Measurements from ENCODE around the gene VAV1.

DNA sequence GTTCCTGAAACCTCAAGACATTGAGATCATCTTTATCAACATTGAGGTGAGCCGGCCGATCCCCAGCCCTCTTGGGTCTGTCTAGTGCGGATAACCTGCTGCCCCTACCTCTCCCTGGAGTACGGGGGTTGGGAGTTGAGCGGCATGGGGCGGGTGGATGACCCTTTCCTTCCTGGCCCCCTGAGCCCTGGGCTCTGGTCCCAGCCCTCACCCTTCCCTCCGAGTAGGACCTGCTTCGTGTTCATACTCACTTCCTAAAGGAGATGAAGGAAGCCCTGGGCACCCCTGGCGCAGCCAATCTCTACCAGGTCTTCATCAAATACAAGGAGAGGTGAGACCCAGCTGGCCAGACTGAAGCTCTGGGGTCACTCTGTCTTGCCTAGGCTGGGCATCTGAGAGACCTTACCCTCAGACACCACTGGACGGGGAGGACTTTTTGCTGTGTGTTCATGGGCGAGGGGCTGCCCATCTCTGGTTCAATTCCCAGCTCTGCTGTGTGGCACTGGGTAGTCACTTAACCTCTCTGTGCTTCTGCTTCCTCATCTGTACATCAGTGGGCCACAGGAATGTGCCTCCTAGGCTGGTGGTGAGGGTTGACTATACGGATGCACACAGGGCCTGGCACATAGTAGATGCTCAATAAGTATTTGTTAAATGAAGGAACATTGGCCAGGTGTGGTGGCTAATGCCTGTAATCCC lies 52.7 kb downstream of the VAV1 start:
- TF ChIP-seq, protein P1, sequence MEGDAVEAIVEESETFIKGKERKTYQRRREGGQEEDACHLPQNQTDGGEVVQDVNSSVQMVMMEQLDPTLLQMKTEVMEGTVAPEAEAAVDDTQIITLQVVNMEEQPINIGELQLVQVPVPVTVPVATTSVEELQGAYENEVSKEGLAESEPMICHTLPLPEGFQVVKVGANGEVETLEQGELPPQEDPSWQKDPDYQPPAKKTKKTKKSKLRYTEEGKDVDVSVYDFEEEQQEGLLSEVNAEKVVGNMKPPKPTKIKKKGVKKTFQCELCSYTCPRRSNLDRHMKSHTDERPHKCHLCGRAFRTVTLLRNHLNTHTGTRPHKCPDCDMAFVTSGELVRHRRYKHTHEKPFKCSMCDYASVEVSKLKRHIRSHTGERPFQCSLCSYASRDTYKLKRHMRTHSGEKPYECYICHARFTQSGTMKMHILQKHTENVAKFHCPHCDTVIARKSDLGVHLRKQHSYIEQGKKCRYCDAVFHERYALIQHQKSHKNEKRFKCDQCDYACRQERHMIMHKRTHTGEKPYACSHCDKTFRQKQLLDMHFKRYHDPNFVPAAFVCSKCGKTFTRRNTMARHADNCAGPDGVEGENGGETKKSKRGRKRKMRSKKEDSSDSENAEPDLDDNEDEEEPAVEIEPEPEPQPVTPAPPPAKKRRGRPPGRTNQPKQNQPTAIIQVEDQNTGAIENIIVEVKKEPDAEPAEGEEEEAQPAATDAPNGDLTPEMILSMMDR (conservative IDR thresholded peaks at IDR 0.05; ENCODE audit: low read depth, low read length): no peak
- TF ChIP-seq EZH2phosphoT487 (IDR thresholded peaks at IDR 0.05; ENCODE audit: borderline replicate concordance, low read length): no peak
